ENCODE results near the gene SMG6.

Gene SMG6

DNA sequence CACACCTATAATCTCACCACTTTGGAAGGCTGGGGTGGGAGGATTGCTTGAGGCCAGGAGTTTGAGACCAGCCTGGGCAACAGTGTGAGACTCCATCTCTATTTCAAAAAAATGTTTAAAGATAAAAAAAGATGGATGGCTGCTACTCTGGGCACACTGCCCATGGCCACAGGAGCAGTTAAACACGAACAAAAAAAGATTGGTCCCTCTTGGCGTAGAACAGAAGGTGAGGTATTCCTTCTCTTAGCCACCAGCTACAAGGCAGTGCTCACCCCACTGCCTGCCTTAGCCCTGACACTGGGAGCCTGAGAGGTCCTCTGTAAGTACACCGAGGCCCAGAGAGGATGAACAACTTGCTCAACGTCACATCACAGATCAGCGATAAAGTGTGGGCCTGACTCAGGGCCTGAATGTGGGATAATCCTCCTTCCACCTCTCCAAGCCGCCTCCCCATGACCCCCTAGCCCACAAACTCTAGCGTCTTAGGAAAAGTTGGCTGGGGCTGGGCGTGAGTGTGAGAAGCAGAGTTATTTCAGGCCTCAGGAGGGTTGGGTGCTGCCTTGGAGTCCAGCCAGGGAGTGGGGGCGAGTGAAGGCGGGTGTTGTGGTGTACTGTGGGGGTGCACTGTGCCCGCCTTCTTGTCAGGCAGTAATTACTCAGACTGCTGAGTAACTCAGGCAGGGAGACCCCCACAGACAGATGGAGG is 275.9 kb downstream of the SMG6 start:
- in situ Hi-C loops (cut with MboI; ENCODE audit: low sequenced_read_pairs, unreplicated experiment) = loop anchor here (25.0 kb wide), 1 partner anchor 315 kb away; the partner anchor contains the start of genes TLCD2 and WDR81
- TF ChIP-seq, protein P1, sequence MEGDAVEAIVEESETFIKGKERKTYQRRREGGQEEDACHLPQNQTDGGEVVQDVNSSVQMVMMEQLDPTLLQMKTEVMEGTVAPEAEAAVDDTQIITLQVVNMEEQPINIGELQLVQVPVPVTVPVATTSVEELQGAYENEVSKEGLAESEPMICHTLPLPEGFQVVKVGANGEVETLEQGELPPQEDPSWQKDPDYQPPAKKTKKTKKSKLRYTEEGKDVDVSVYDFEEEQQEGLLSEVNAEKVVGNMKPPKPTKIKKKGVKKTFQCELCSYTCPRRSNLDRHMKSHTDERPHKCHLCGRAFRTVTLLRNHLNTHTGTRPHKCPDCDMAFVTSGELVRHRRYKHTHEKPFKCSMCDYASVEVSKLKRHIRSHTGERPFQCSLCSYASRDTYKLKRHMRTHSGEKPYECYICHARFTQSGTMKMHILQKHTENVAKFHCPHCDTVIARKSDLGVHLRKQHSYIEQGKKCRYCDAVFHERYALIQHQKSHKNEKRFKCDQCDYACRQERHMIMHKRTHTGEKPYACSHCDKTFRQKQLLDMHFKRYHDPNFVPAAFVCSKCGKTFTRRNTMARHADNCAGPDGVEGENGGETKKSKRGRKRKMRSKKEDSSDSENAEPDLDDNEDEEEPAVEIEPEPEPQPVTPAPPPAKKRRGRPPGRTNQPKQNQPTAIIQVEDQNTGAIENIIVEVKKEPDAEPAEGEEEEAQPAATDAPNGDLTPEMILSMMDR (IDR thresholded peaks at IDR 0.05; ENCODE audit: borderline replicate concordance, control extremely low read depth, extremely low read depth, insufficient read depth, missing control alignments) = no peak
- DNase-seq (ENCODE audit: low spot score) = no peak

DNA sequence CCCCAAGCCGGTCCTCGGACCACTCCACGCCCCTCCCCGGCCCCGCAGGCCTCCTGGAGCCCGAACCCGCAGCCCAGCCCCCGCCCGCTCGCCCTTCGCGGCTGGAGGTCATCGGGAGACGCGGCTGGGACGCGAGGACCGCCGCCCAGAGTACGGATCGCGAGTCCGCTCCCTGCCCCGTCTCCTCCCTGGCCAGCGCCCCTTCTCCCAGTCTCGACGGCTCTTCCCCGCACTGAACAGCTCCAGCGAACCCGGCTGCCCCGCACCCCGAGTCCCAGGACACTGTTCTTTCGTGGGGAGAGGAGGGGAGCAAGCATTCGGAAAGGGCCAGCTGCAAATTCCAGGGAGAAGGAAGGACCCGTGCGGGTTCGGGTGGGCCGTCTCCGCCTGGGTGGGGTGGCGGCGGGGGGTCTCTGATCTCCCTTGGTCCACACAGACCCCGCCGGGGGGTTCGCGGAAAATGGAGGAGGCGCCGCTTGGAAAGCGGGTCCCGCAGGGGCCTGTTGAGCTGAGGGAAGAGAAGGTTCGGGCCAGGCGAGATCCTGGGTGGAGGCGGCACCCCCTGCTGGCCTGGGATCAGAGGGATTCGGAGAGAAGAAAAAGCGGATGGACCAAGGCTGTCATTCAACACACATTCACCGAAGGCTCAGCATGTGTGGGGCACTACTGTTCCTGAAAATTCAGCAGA is 277.8 kb downstream of the SMG6 start:
- in situ Hi-C loops (cut with MboI; ENCODE audit: low sequenced_read_pairs, unreplicated experiment) = loop anchor here (25.0 kb wide), 1 partner anchor 313 kb away; the partner anchor contains the start of genes TLCD2 and WDR81
- peak; percentile 70 for DNase-seq (ENCODE audit: low spot score)
- TF ChIP-seq, protein P1 (IDR thresholded peaks at IDR 0.05; ENCODE audit: borderline replicate concordance, control extremely low read depth, extremely low read depth, insufficient read depth, missing control alignments) = peak; percentile 24

DNA sequence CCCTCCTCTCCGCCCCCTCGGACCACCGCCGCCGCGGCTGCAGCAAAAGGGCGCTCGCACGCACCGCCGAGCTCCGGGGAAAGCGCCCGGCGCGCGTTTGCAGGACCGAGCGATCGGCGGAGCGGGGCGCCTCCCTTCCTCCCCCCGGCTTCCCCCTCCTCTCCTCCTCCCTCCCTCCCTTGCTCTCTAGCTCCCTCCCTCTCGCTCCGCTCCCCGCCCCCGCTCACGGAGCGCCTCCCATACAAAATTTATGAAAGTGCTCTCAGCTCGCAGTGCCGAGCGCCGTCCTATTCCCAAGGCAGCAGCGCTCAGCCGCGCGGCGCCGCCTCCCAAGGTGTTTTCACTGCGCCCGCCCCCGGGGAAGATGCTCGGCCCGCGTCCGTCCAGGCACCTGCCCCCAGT is 278.4 kb downstream of the SMG6 start, which contains the start of gene RTN4RL1:
Gene RTN4RL1 (minus strand): TSS at position 115 of the 402 bp plus-strand sequence. CDS start 469 bp downstream, outside the sequence.
- TF ChIP-seq, protein P1 (IDR thresholded peaks at IDR 0.05; ENCODE audit: borderline replicate concordance, control extremely low read depth, extremely low read depth, insufficient read depth, missing control alignments) = no peak
- in situ Hi-C loops (cut with MboI; ENCODE audit: low sequenced_read_pairs, unreplicated experiment) = loop anchor here (25.0 kb wide), 1 partner anchor 313 kb away; the partner anchor contains the start of genes TLCD2 and WDR81
- DNase-seq (ENCODE audit: low spot score) = peak; percentile 78

DNA sequence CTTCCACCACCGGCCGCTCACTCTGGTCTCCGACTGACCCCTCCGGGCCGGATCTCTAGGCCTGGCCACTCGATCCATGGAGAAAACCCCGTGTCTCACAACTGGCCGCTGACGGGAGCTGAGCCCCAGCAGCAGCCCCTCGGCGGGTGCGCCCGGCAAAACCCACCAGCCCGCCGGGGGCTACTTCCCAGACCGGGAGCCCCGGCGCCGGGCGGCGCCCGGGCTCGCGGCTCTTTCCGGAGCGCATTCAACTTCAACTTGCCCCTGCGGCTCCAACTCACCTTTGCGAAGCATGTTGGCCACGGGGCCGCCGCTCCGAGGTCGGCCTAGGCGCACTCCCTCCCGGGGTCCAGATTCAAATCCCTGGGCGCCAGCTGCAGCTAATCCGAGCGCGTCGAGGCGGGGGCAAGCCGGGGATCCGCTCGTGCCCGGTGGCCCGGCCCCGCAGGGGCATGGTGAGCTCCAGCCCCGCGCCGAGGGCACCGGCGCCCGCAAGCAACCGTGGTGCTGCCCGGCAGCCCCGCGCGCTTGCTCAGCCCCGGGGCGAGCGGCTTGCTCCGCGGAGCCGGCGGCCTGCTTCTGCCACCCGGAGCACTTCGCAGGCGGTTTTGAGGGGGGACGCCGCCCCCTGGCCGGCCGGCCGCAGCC is 278.9 kb downstream of the SMG6 start:
- no peak for DNase-seq (ENCODE audit: low spot score)
- in situ Hi-C loops (cut with MboI; ENCODE audit: low sequenced_read_pairs, unreplicated experiment) = loop anchor here (25.0 kb wide), 1 partner anchor 312 kb away; the partner anchor contains the start of genes TLCD2 and WDR81
- TF ChIP-seq, protein P1 (IDR thresholded peaks at IDR 0.05; ENCODE audit: borderline replicate concordance, control extremely low read depth, extremely low read depth, insufficient read depth, missing control alignments) = no peak

DNA sequence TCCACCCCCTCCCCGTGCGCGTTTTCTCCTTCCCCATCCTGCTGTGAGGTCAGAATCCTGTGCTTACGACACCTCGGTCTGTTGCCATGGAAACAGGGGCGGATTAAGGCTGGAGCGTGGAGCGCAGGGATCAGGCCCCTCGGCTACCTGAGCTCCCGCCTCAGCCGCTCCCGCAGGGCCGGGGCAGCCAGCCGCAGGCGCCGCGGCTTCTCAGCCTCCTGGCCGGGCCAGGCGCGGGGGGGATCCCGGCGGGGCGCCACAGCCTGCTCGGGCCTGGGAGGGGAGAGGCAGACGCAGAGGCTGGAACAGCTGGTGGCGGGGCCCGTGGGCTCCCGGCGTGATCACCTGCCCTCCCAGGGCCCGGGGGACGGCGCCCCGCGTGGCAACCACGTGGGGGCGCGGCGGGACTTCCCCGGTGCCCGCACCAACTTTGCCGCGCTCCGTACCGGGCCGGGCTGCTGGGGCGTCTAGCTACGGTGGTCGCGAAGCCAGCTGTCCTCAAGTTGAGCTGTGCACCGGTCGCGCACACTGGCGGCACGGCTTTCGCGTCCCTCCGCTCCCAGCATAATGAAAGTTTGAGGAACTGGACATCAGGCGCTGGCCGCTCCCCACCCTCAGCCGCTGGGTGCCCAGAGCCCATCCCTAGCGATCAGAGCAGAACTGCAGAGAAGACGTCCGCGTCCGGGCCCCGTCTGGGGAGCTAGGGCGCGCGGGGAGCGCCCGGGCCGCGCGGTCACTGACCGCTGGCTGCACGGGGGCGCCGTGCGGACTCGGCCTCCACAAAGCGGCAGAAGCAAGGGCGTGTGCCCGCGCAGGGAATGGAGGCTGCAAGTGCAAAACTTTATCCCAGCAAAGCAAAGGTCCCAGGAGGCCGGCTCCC is 279.7 kb downstream of the SMG6 start:
- in situ Hi-C loops (cut with MboI; ENCODE audit: low sequenced_read_pairs, unreplicated experiment) = no loop called here
- TF ChIP-seq, protein P1 (IDR thresholded peaks at IDR 0.05; ENCODE audit: borderline replicate concordance, control extremely low read depth, extremely low read depth, insufficient read depth, missing control alignments) = no peak
- no peak for DNase-seq (ENCODE audit: low spot score)

Measured in GM13976 (cell line).